RWPE2 (cell line): ENCODE data around the gene MPZL3.

ENCODE experiments used
- ATAC-seq: fragments of 200-7000 bp; cut with Tn5 transposase; 3 replicates; pipeline ENCODE4 v1.9.1; 2021; ENCODE audit warnings: low read depth
- DNase-seq: peaks from one replicate; pipeline ENCODE4 v3.0.0-alpha.2; 2020; ENCODE audit warnings: low spot score
- H3K27ac ChIP-seq: fragments of 450-650 bp; 2 replicates; pipeline ENCODE4 v1.5.1; 2017; ENCODE audit warnings: mild to moderate bottlenecking; ENCODE audit not compliant: poor library complexity, severe bottlenecking
- H3K27me3 ChIP-seq: fragments of 250-450 bp; sonication (Bioruptor Pico); 2 replicates; pipeline ENCODE4 v1.5.1; 2021; ENCODE audit warnings: mild to moderate bottlenecking, moderate library complexity; ENCODE audit not compliant: insufficient read depth, poor library complexity, severe bottlenecking
- H3K36me3 ChIP-seq: fragments of 250-450 bp; sonication (Bioruptor Pico); 2 replicates; pipeline ENCODE4 v1.5.1; 2020; ENCODE audit warnings: low read depth, mild to moderate bottlenecking, moderate library complexity
- H3K4me1 ChIP-seq: fragments of 250-450 bp; sonication (Bioruptor Pico); 2 replicates; pipeline ENCODE4 v1.5.1; 2021; ENCODE audit warnings: mild to moderate bottlenecking, moderate library complexity; ENCODE audit not compliant: insufficient read depth, poor library complexity, severe bottlenecking
- H3K4me3 ChIP-seq: fragments of 250-450 bp; sonication (Bioruptor Pico); 2 replicates; pipeline ENCODE4 v1.5.1; 2021; ENCODE audit warnings: mild to moderate bottlenecking, moderate library complexity; ENCODE audit not compliant: severe bottlenecking
- H3K9me3 ChIP-seq: fragments of 250-450 bp; sonication (Bioruptor Pico); 2 replicates; pipeline ENCODE4 v1.5.1; 2021; ENCODE audit warnings: mild to moderate bottlenecking, moderate library complexity; ENCODE audit not compliant: severe bottlenecking
- CTCF ChIP-seq: fragments of 450-650 bp; IDR thresholded peaks from one replicate; pipeline ENCODE4 v1.5.1; 2017; ENCODE audit warnings: mild to moderate bottlenecking, moderate library complexity; ENCODE audit not compliant: poor library complexity, severe bottlenecking

MPZL3 gene

GRCh38 chr11:118267486-118267885, 15.3 kb upstream of the MPZL3 start:
- Histone ChIP-seq H3K36me3 (peaks cover 5% of the 10 kb centered on the region), H3K9me3 (no peaks in the 10 kb centered on the region), H3K4me1 (peaks cover 34% of the 10 kb centered on the region), H3K4me3 (no peak overlapping the region), H3K27ac (peak overlapping the region; percentile 92), H3K27me3 (no peaks in the 10 kb centered on the region)
- ATAC-seq (no peak), DNase-seq (no peak)
- no peak for TF ChIP-seq CTCF

GRCh38 chr11:118265954-118266353, 13.8 kb upstream of the MPZL3 start:
- H3K36me3 ChIP-seq, result peaks cover 20% of the 10 kb centered on the region
- H3K4me1 ChIP-seq, result peaks cover 44% of the 10 kb centered on the region
- no peaks in the 10 kb centered on the region for H3K9me3 ChIP-seq
- H3K27ac ChIP-seq, result peak overlapping the region; percentile 92
- no peak for TF ChIP-seq CTCF
- H3K4me3 ChIP-seq, result peak overlapping the region; percentile 63
- DNase-seq (peak; percentile 73), ATAC-seq (peak; percentile 22; the same call in 2 of the 3 replicates)
- H3K27me3 ChIP-seq, result no peaks in the 10 kb centered on the region

- Histone ChIP-seq H3K36me3 (peaks cover 31% of the 10 kb centered on the region), H3K27ac (peak overlapping the region; percentile 92), H3K4me3 (peak overlapping the region; percentile 63), H3K4me1 (peaks cover 44% of the 10 kb centered on the region), H3K9me3 (no peaks in the 10 kb centered on the region), H3K27me3 (no peaks in the 10 kb centered on the region)
- DNase-seq (no peak), ATAC-seq (no peak)
- TF ChIP-seq CTCF, result no peak
Observed at GRCh38 chr11:118264569-118265465, 12.7 kb upstream of the MPZL3 start.

GRCh38 chr11:118263695-118264568, 11.8 kb upstream of the MPZL3 start, which contains the start of gene MPZL2:
Gene MPZL2, minus strand, starts transcription at chr11:118264297. Its CDS starts 144 bp downstream, at chr11:118264153.
- Histone ChIP-seq H3K4me1 (peaks cover 44% of the 10 kb centered on the region), H3K9me3 (no peaks in the 10 kb centered on the region), H3K27me3 (no peaks in the 10 kb centered on the region), H3K4me3 (peak within 1 kb of the TSS; percentile 63), H3K36me3 (peaks cover 40% of the 10 kb centered on the region), H3K27ac (peak within 1 kb of the TSS; percentile 92)
- ATAC-seq (peak; percentile 89), DNase-seq (peak; percentile 94)
- peak; percentile 29 for TF ChIP-seq CTCF
